GM12892 (cell line): ENCODE results near the gene LPCAT3.

ENCODE experiments used
- POLR2A ChIP-seq: IDR thresholded peaks from 2 replicates; pipeline ENCODE4 v1.6.1; 2011; ENCODE audit warnings: low read depth, low read length, control low read depth
- POLR2AphosphoS5 ChIP-seq: IDR thresholded peaks from 2 replicates; pipeline ENCODE4 v1.6.1; 2011; ENCODE audit warnings: low read depth, low read length, control low read depth

- no peak for TF ChIP-seq POLR2AphosphoS5
- TF ChIP-seq POLR2A: no peak
These were observed 74.9 kb downstream of the LPCAT3 start for GRCh38 chr12:6943389-6943721.
